ENCODE measurements around the gene ANK2. TPM values are rescaled to one million over a fixed set of nuclear protein-coding genes. Genes with fewer than 3 reads are reported as not detected.
A peak's percentile ranks its signal among the peaks of the same experiment; 100 is the strongest.

The ANK2 gene
- total and polyA plus RNA-seq, 2 of the 13 experiments (the other 11 are each of a cell fraction or from before 2014, with no cell fraction given), result 2.7 to 15.1 TPM

- TF ChIP-seq CERS6 (CRISPR knock-in tag; IDR thresholded peaks at IDR 0.05), result no peak
- TF ChIP-seq EZH2 (conservative IDR thresholded peaks at IDR 0.05; ENCODE audit: low read depth, low read length), result no peak
- no peak for TF ChIP-seq PCBP1 (IDR thresholded peaks at IDR 0.05; ENCODE audit: borderline replicate concordance, low read depth, low read length)
- TF ChIP-seq, protein P1, sequence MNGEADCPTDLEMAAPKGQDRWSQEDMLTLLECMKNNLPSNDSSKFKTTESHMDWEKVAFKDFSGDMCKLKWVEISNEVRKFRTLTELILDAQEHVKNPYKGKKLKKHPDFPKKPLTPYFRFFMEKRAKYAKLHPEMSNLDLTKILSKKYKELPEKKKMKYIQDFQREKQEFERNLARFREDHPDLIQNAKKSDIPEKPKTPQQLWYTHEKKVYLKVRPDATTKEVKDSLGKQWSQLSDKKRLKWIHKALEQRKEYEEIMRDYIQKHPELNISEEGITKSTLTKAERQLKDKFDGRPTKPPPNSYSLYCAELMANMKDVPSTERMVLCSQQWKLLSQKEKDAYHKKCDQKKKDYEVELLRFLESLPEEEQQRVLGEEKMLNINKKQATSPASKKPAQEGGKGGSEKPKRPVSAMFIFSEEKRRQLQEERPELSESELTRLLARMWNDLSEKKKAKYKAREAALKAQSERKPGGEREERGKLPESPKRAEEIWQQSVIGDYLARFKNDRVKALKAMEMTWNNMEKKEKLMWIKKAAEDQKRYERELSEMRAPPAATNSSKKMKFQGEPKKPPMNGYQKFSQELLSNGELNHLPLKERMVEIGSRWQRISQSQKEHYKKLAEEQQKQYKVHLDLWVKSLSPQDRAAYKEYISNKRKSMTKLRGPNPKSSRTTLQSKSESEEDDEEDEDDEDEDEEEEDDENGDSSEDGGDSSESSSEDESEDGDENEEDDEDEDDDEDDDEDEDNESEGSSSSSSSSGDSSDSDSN (CRISPR knock-in tag; IDR thresholded peaks at IDR 0.05), result no peak
- TF ChIP-seq IKZF1 (IDR thresholded peaks at IDR 0.05), result no peak
- no peak for TF ChIP-seq ZBTB7A (CRISPR knock-in tag; IDR thresholded peaks at IDR 0.05)
- TF ChIP-seq SOX13 (IDR thresholded peaks at IDR 0.05), result no peak
- TF ChIP-seq SOX13 (CRISPR knock-in tag; conservative IDR thresholded peaks at IDR 0.05 in 1 of 2, IDR thresholded peaks at IDR 0.05 in 1 of 2), result peak in 1 of 2 experiments; percentile 40; a peak in 1 of 4 replicates
- TF ChIP-seq NFKB2 (CRISPR knock-in tag; IDR thresholded peaks at IDR 0.05; ENCODE audit: borderline replicate concordance), result no peak
- no peak for TF ChIP-seq FOXA1 (IDR thresholded peaks at IDR 0.05)
- TF ChIP-seq FOXA1 (CRISPR knock-in tag; IDR thresholded peaks at IDR 0.05), result peak; percentile 20; the same call in 1 of the 2 replicates
- no peak for TF ChIP-seq DMAP1 (CRISPR knock-in tag; IDR thresholded peaks at IDR 0.05)
- peak; percentile 64 for TF ChIP-seq RAD21 (CRISPR knock-in tag; IDR thresholded peaks at IDR 0.05)
- TF ChIP-seq CENPX (CRISPR knock-in tag; IDR thresholded peaks at IDR 0.05), result no peak
- TF ChIP-seq, protein P2, sequence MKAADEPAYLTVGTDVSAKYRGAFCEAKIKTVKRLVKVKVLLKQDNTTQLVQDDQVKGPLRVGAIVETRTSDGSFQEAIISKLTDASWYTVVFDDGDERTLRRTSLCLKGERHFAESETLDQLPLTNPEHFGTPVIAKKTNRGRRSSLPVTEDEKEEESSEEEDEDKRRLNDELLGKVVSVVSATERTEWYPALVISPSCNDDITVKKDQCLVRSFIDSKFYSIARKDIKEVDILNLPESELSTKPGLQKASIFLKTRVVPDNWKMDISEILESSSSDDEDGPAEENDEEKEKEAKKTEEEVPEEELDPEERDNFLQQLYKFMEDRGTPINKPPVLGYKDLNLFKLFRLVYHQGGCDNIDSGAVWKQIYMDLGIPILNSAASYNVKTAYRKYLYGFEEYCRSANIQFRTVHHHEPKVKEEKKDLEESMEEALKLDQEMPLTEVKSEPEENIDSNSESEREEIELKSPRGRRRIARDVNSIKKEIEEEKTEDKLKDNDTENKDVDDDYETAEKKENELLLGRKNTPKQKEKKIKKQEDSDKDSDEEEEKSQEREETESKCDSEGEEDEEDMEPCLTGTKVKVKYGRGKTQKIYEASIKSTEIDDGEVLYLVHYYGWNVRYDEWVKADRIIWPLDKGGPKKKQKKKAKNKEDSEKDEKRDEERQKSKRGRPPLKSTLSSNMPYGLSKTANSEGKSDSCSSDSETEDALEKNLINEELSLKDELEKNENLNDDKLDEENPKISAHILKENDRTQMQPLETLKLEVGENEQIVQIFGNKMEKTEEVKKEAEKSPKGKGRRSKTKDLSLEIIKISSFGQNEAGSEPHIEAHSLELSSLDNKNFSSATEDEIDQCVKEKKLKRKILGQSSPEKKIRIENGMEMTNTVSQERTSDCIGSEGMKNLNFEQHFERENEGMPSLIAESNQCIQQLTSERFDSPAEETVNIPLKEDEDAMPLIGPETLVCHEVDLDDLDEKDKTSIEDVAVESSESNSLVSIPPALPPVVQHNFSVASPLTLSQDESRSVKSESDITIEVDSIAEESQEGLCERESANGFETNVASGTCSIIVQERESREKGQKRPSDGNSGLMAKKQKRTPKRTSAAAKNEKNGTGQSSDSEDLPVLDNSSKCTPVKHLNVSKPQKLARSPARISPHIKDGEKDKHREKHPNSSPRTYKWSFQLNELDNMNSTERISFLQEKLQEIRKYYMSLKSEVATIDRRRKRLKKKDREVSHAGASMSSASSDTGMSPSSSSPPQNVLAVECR (CRISPR knock-in tag; IDR thresholded peaks at IDR 0.05; ENCODE audit: borderline replicate concordance), result no peak
- TF ChIP-seq, protein P3, sequence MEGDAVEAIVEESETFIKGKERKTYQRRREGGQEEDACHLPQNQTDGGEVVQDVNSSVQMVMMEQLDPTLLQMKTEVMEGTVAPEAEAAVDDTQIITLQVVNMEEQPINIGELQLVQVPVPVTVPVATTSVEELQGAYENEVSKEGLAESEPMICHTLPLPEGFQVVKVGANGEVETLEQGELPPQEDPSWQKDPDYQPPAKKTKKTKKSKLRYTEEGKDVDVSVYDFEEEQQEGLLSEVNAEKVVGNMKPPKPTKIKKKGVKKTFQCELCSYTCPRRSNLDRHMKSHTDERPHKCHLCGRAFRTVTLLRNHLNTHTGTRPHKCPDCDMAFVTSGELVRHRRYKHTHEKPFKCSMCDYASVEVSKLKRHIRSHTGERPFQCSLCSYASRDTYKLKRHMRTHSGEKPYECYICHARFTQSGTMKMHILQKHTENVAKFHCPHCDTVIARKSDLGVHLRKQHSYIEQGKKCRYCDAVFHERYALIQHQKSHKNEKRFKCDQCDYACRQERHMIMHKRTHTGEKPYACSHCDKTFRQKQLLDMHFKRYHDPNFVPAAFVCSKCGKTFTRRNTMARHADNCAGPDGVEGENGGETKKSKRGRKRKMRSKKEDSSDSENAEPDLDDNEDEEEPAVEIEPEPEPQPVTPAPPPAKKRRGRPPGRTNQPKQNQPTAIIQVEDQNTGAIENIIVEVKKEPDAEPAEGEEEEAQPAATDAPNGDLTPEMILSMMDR (CRISPR knock-in tag; IDR thresholded peaks at IDR 0.05), result peak; percentile 67
- TF ChIP-seq PLRG1 (conservative IDR thresholded peaks at IDR 0.05), result no peak
- TF ChIP-seq, protein P4, sequence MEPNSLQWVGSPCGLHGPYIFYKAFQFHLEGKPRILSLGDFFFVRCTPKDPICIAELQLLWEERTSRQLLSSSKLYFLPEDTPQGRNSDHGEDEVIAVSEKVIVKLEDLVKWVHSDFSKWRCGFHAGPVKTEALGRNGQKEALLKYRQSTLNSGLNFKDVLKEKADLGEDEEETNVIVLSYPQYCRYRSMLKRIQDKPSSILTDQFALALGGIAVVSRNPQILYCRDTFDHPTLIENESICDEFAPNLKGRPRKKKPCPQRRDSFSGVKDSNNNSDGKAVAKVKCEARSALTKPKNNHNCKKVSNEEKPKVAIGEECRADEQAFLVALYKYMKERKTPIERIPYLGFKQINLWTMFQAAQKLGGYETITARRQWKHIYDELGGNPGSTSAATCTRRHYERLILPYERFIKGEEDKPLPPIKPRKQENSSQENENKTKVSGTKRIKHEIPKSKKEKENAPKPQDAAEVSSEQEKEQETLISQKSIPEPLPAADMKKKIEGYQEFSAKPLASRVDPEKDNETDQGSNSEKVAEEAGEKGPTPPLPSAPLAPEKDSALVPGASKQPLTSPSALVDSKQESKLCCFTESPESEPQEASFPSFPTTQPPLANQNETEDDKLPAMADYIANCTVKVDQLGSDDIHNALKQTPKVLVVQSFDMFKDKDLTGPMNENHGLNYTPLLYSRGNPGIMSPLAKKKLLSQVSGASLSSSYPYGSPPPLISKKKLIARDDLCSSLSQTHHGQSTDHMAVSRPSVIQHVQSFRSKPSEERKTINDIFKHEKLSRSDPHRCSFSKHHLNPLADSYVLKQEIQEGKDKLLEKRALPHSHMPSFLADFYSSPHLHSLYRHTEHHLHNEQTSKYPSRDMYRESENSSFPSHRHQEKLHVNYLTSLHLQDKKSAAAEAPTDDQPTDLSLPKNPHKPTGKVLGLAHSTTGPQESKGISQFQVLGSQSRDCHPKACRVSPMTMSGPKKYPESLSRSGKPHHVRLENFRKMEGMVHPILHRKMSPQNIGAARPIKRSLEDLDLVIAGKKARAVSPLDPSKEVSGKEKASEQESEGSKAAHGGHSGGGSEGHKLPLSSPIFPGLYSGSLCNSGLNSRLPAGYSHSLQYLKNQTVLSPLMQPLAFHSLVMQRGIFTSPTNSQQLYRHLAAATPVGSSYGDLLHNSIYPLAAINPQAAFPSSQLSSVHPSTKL (CRISPR knock-in tag; IDR thresholded peaks at IDR 0.05), result peak; percentile 62
Observed at GRCh38 chr4:113153529-113154101, 104.2 kb downstream of the ANK2 start (continued).
